ENCODE measurements around the gene WNT7A.

WNT7A gene

GRCh38 chr3:13767896-13768295, 112.0 kb downstream of the WNT7A start:
- DNase-seq: peak; percentile 57

GRCh38 chr3:13767030-13767429, 112.8 kb downstream of the WNT7A start:
- no peak for DNase-seq

All from NCI-H2171 treated with DMSO at 0.1 percent for 48 hours (cell line).